ENCODE results near the gene FBXL14. TPM values are rescaled to one million over a fixed set of nuclear protein-coding genes. Genes with fewer than 3 reads are reported as not detected.

The FBXL14 gene
- total RNA-seq, 1 experiment from 2014 or later: 19.3 TPM

DNA sequence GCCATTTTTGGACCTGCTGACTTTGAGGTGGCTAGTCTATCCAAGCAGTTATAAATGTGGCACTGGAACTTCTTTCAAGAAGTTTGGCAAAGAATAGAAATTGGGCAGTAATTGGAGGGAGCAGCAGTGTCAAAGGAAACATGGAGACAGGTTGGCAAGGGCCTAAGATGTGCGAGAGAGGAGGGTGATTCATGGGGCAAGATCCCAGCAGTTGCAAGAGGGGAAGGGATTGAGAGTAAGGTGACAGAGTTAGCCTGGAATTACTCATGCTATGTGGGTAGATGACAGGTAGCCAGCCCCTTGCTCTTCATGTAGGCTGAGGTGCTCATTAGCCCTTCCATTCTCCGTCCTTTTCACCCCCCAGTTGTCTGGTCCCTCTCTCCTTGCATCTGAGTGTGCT is 42.2 kb downstream of the FBXL14 start:
- no peak for DNase-seq (ENCODE audit: low spot score)
- Histone ChIP-seq H3K4me3 (ENCODE audit: low read depth, low read length, poor library complexity, severe bottlenecking) (no peak overlapping the region), H3K4me1 (ENCODE audit: insufficient read depth, low read length, poor library complexity, severe bottlenecking) (no peaks in the 10 kb centered on the region), H3K9me3 (ENCODE audit: low read depth, low read length, poor library complexity, severe bottlenecking) (no peaks in the 10 kb centered on the region), H3K27me3 (replicated peaks; ENCODE audit: insufficient read depth, low read depth, low read length, poor library complexity) (no peaks in the 10 kb centered on the region), H3K27ac (ENCODE audit: low read depth, low read length, poor library complexity, severe bottlenecking) (no peak overlapping the region), H3K36me3 (ENCODE audit: insufficient read depth, low read length, poor library complexity, severe bottlenecking) (no peaks in the 10 kb centered on the region)
- POLR2A ChIA-PET (ENCODE audit: low non-redundant PET): no interaction called here
- BruUV-seq (replicated peaks): no TSS peak
- CTCF ChIA-PET: no interaction called here
- intact Hi-C loops (cut with micrococcal nuclease; ENCODE audit: unreplicated experiment): no loop called here
- TF ChIP-seq EZH2 (IDR thresholded peaks at IDR 0.05; ENCODE audit: borderline replicate concordance, low read depth, low read length, poor library complexity, severe bottlenecking): no peak
- TF ChIP-seq, protein P1, sequence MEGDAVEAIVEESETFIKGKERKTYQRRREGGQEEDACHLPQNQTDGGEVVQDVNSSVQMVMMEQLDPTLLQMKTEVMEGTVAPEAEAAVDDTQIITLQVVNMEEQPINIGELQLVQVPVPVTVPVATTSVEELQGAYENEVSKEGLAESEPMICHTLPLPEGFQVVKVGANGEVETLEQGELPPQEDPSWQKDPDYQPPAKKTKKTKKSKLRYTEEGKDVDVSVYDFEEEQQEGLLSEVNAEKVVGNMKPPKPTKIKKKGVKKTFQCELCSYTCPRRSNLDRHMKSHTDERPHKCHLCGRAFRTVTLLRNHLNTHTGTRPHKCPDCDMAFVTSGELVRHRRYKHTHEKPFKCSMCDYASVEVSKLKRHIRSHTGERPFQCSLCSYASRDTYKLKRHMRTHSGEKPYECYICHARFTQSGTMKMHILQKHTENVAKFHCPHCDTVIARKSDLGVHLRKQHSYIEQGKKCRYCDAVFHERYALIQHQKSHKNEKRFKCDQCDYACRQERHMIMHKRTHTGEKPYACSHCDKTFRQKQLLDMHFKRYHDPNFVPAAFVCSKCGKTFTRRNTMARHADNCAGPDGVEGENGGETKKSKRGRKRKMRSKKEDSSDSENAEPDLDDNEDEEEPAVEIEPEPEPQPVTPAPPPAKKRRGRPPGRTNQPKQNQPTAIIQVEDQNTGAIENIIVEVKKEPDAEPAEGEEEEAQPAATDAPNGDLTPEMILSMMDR (conservative IDR thresholded peaks at IDR 0.05; ENCODE audit: low read depth, low read length): no peak

DNA sequence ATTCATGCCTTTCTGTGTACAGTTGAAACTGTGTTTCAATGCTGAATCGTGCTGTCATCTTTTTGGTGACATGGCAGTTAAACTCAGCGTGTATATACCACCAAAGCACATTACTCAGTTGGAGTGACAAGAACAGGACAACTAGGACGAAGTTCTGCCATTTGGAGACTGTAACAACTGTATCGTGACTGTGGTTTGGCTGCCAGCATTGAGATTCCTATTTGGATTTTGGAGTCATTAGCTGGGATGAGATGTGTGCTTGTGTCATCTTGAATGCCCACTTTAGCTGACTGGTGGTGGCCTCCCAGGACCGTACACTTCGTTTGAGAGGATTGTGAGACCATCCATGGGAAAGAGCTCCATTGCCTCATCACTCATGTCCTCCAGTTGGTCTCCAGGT is 42.9 kb downstream of the FBXL14 start:
- Histone ChIP-seq H3K27ac (ENCODE audit: low read depth, low read length, poor library complexity, severe bottlenecking) (no peak overlapping the region), H3K9me3 (ENCODE audit: low read depth, low read length, poor library complexity, severe bottlenecking) (no peaks in the 10 kb centered on the region), H3K4me3 (ENCODE audit: low read depth, low read length, poor library complexity, severe bottlenecking) (no peak overlapping the region), H3K27me3 (replicated peaks; ENCODE audit: insufficient read depth, low read depth, low read length, poor library complexity) (no peaks in the 10 kb centered on the region), H3K4me1 (ENCODE audit: insufficient read depth, low read length, poor library complexity, severe bottlenecking) (no peaks in the 10 kb centered on the region), H3K36me3 (ENCODE audit: insufficient read depth, low read length, poor library complexity, severe bottlenecking) (no peaks in the 10 kb centered on the region)
- BruUV-seq (replicated peaks): no TSS peak
- DNase-seq (ENCODE audit: low spot score): no peak
- TF ChIP-seq, protein P1 (conservative IDR thresholded peaks at IDR 0.05; ENCODE audit: low read depth, low read length): no peak
- TF ChIP-seq EZH2 (IDR thresholded peaks at IDR 0.05; ENCODE audit: borderline replicate concordance, low read depth, low read length, poor library complexity, severe bottlenecking): no peak
- POLR2A ChIA-PET (ENCODE audit: low non-redundant PET): no interaction called here
- intact Hi-C loops (cut with micrococcal nuclease; ENCODE audit: unreplicated experiment): no loop called here
- CTCF ChIA-PET: no interaction called here

DNA sequence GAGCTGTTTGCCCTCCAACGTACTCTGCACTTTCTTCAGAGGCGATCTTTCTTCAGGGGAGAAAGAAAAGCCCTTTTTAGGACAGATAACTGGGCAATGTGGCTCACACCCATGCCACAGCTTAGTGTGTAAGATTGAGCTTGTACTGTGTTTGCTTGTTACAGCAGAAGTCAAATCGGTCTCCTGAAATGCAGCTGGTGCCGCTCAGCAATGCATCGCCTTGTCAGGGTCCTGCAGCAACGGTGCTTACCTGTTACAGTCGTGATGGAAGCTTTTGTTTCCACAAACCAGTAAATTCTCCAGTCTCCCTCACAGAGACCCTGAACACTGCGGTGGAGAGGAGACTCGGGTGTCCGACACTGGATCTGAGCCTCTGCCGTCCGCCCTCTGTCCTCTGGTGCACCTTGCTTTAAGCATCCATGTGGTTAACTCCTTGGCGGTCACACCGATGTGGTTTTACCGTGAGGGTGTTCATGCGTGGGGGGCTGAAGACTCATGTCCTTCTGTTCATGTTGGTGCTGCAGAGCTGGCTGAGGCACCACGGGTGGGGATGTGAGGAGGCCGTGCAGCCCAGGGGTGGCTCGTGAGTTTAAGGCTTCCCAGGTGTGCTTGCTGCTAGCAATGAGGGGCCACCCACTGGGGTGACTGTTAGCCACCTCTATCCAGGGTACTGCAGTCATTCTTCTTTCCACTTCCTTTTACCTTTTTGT is 47.3 kb downstream of the FBXL14 start:
- H3K9me3 ChIP-seq (ENCODE audit: low read depth, low read length, poor library complexity, severe bottlenecking): no peaks in the 10 kb centered on the region
- TF ChIP-seq, protein P1 (conservative IDR thresholded peaks at IDR 0.05; ENCODE audit: low read depth, low read length): no peak
- no peak for TF ChIP-seq EZH2 (IDR thresholded peaks at IDR 0.05; ENCODE audit: borderline replicate concordance, low read depth, low read length, poor library complexity, severe bottlenecking)
- no peaks in the 10 kb centered on the region for H3K36me3 ChIP-seq (ENCODE audit: insufficient read depth, low read length, poor library complexity, severe bottlenecking)
- DNase-seq (ENCODE audit: low spot score): no peak
- no TSS peak for BruUV-seq (replicated peaks)
- ChIA-PET POLR2A (ENCODE audit: low non-redundant PET) (no interaction called here), CTCF (interaction anchor here (1.5 kb wide), 1 partner anchor 429 kb away, joined by 5 read pairs; no protein-coding TSS in a partner anchor)
- H3K27ac ChIP-seq (ENCODE audit: low read depth, low read length, poor library complexity, severe bottlenecking): no peak overlapping the region
- H3K4me3 ChIP-seq (ENCODE audit: low read depth, low read length, poor library complexity, severe bottlenecking): no peak overlapping the region
- intact Hi-C loops (cut with micrococcal nuclease; ENCODE audit: unreplicated experiment): loop anchor here (10.0 kb wide), 1 partner anchor 432 kb away; no protein-coding TSS in a partner anchor
- no peaks in the 10 kb centered on the region for H3K4me1 ChIP-seq (ENCODE audit: insufficient read depth, low read length, poor library complexity, severe bottlenecking)
- no peaks in the 10 kb centered on the region for H3K27me3 ChIP-seq (replicated peaks; ENCODE audit: insufficient read depth, low read depth, low read length, poor library complexity)
